GM21526 (cell line): ENCODE measurements around the gene FOXP2.
"Not testable (repeated sequence)": the region's sequence is repeated elsewhere in the genome, so short reads cannot be mapped to it uniquely, and the experiment has no call there.

Source experiments
- ATAC-seq: cut with Tn5 transposase; IDR thresholded peaks from one replicate; pipeline ENCODE4 v1.9.1; 2021; ENCODE audit warnings: moderate library complexity; ENCODE audit not compliant: unreplicated experiment, low FRiP score

FOXP2 gene

DNA sequence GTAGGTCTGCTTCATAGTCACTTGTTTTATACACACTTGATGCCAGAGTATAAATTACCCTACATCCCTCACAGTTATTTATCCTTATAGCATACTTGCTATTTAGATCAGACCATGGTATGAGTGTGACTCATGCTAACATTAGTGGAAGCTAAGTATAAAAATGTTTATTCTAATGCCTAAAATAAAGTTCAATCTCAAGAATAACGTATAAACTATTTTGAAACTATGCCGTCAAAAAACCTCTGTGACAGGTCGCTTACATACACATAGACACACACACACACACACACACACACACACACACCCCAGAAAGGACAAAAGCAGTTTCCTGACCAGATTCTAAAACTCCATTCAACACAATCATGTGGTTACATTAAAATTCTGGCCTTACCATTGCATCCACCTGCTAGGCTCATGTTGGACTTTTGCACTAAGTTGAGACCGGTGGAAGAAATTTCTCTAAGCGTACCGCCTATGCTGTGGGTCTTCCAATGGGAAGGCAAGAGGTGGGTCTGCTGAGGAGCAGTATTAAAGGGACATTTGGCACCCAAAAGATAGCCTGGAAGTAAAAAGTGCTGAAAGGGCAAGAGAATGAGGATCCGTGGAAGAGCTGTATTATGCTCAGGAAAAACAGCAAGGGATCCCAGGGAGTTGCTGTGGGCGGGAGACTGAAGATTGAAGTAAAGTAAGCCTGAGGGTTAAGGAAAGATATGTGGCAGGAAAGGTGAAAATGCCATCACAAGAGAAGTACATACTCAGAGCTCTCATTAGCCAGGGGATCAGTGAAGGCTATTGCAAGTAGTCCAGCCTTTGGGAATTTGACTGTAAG, 5.0 kb downstream of the FOXP2 start:
- no peak for ATAC-seq

DNA sequence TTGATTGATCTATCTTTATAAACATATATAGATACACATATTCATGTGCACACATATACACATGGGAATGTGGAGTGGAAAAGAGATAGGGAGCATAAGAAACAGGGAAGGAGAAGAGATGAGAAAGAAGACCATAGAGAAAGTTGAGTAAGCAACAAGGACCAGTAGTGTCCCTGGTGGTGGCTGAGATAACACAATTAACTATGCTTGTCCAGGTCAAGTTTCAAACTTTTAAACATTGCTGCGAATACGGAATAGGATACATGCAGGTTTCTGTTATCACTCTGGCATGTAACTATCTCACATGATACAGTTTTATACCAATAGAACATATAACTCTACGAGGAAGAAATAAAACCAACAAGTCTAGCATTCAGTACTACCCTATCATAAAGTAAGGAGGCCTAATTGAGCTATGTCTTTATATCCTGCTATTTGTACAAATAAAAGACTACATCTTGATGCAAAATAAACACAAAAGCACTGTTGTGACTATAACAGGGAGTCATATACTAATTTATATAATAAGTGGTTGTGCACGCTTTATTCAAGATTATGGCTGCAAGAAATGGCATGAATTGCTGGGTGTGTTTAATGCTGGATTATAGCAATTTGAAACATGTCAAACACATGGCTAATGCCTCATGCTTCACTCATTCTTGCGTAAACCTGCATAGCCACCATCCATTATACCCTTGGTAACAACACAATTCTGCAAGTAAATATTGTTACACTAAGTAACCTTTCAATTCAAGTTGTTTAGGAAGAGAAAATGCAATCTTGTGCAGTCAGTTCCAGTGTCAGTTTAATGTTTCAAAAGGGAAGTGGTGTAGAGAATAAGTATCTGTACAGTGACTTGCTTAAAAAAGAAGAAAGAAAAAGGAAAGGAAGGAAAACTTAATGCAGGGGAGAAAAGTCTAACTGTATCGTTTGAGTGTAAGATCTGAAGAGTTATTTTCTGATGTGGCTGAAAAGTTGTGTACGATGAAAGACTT, 8.2 kb downstream of the FOXP2 start:
- ATAC-seq: no peak

DNA sequence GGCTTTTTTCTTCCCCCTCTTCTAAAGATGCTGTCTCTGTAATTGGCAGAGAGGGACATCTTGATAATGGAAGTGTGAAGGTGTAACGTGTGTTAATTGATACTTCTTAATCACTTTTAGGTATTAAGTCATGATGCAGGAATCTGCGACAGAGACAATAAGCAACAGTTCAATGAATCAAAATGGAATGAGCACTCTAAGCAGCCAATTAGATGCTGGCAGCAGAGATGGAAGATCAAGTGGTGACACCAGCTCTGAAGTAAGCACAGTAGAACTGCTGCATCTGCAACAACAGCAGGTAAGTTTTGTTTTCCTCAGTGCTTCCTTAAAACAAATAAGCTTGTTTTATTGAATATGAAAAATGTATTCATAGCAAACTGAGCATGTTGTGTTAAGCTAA, 11.8 kb downstream of the FOXP2 start:
- no peak for ATAC-seq

DNA sequence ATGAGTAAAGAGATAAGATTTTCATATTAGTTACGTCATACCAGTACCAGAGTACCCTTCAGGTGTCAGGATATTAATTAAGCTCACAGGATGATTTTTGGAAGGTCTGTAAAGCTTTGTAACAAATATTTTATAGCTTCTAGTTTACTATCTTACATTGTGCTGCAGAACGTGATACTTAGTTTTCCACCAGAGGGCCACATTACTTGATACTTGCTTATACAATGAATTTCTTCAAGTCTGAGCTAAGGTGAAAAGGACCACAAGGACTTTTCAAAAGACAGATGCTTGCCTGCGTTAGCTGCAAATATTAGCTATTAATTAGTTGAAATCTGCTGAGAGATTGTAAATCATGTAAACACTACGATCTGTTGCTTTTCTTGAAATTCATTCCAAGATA, 12.2 kb downstream of the FOXP2 start:
- ATAC-seq: no peak

DNA sequence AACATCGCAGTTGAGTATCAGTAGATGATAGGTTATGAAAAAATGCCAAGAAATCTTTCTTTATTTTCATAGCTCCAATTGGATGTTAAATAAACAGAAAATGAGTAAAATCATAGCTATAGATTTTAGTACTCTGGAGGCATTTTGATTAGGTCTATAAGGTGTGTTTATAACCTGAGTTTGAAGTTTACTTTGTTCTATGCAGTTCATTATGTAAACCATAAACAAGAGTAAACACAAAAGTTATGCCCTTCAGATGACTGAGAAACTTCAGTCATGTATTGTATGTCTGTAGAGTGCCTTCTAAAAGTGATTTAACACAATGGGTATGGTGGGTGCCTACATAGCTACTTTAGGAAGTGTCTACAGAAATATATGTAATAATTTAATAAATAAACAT, 13.6 kb downstream of the FOXP2 start:
- ATAC-seq: no peak

DNA sequence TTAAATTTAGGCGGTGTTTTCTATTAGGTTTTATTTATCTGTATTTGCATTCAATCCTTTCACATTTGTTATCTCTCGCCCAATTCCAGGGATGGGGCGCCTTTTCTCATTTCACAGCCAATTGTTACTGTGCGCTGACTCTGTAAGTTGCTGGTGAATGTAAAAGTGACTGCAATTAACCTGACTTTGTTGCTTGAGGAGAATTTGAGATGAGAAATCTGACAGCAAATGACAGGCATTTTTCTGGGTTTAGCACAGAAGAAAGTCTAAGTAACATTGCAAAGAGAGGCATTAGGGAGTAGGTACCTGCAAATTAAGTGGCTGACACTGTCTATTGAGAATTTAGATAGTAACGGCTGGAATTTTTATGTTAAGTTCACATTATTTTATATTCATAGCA, 16.6 kb downstream of the FOXP2 start:
- ATAC-seq: no peak

DNA sequence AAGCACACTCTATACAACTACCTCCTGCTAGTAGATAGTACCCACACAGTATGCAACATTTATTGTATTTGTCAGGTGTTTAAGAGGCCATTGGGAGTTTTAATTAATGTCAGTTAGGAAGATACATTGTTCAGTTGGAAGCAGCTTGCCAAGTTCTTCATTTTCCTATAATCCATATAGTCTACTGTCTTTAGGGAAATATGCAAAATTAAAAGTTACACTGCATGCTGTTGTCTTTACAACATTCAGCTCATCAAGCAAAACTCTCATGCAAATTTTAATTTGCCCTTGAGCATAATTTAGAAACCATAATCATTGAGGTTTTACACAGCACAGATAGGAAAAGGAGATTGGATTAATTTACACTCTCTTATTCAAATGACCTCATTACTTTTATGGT, 17.4 kb downstream of the FOXP2 start:
- no peak for ATAC-seq

DNA sequence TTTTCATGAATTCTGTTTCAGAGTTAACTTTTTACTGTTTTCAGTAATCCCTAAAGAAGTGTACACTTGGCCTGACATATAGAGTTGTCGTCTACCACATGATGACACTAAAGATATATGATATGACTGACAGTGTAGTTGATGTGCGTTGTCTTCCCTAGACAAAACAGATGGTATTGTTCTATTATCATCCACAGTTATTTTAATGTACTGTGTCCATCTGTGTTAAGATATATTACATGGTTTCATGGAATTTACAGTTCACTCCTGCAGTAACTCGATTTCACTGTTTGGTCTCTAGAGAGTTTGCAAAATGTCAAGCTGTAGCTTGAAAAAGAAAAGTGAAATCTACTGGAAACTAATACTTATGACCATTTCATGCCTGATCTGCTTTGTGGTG, 18.1 kb downstream of the FOXP2 start:
- ATAC-seq: no peak

DNA sequence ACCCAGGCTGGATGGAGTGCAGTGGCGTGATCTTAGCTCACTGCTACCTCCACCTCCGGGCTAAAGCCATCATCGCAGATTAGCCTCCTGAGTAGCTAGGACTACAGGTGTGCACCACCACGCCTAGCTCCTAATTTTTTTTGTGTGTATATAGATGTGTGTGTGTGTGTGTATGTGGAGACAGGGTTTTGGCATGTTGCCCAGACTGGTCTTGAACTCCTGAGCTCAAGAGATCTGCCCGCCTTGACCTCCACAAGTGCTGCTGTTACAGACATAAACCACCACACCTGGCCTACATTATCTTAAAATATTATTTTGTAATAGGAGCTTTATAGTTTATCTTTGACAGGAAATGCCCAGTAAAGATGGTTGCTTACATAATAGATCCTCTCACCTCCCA, 25.0 kb downstream of the FOXP2 start:
- ATAC-seq: no peak

DNA sequence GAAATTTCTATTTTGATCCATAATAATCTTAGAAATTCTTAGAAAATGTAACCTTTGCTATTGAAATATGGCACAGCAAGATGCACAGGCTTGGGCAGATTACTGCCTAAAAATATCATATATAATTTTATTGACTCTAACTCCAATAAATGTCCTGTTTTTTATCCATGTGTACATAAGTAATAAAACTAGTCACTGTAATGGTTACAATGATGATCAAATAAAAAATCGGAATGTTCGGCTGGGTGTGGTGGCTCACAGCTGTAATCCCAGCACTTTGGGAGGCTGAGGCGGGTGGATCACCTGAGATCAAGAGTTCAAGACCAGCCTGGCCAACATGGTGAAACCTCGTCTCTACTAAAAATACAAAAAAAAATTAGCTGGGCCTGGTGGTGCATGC, 26.3 kb downstream of the FOXP2 start:
- ATAC-seq: not testable (repeated sequence)

DNA sequence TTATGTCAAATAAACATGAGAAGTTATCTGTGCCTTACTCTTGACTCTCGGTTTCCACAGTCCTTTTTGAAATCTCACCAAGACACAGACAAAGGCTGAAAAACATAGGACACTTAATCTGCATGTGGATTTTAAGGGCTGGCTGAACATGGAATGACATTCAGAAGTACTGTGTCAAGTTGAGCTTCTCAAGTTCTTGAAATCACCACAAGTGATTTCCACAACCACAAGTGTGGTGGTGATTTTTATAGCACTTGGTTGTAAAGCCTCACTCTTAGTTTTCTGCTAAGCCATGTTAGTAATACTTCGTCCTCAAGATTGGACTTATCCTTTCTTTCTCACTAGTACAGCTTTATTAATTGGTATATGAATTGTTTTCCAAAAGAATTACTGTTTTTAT, 29.6 kb downstream of the FOXP2 start:
- ATAC-seq: no peak

DNA sequence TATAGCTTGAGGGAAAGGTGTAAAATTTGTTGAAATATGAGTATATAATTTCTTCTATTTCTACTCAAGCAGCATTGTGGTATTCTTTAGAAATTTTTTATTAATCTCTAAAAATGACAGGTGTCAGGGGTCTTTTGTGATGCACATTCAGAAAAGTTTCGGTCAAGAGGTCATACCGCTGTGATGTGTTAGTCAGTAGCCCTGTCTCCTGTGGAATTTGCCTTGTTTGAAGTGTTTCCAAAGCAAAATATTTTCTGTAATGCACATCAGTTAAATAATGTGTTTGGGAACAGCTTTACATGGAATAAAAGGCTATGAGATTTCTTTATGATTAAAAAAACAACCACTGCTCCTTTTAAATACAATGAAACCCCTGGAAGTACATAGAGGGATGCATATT, 35.8 kb downstream of the FOXP2 start:
- ATAC-seq: no peak

DNA sequence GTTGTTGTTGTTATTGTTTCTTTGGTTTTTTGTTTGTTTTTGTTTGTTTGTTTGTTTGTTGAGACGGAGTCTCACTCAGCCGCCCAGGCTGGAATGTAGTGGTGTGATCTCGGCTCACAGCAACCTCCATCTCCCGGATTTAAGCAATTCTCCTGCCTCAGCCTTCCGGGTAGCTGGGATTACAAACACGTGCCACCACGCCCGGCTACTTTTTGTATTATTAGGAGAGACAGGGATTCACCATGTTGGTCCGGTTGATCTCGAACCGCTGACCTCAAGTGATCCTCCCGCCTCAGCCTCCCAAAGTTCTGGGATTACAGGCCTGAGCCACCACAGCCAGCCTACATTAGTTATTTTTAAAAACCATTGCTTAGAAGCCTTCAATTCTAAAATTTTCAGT, 45.0 kb downstream of the FOXP2 start:
- no peak for ATAC-seq

DNA sequence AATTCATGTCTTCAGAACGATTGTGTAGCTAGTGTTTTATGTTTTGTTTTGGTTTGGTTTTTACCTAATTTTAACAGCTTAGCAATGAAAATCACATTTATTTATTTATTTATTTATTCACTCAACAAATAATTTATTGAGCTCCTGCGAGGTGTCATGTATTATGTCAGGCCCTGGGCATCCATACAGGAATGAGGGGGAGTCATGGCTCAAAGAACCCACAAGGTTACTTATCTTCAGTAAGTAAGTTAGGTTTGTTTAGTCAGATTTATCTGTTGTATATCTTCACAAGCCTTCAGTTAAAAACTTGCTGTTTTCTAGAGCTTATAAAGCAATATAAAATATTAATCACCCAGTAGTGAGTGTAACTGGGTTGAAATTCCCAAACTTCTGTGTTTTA, 45.4 kb downstream of the FOXP2 start:
- no peak for ATAC-seq

DNA sequence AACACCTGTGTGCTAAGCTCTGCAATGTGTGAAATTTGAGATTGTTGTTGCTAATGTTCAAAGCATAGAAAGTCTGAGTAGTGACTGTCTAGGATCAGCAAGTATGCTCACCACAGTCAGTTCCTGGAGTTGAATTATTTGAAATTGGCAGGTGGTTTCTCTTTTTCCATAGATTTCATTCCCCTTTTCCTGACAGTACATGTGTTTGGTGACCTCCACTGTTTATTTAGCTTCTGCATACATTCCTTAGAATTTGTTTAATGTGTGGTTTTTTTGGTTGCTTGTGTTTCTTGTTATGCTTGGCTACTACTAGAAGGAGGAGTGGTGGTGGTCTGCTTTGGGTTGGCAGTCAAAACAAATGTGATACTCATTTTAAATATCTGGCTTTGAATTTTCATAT, 52.3 kb downstream of the FOXP2 start:
- ATAC-seq: no peak

DNA sequence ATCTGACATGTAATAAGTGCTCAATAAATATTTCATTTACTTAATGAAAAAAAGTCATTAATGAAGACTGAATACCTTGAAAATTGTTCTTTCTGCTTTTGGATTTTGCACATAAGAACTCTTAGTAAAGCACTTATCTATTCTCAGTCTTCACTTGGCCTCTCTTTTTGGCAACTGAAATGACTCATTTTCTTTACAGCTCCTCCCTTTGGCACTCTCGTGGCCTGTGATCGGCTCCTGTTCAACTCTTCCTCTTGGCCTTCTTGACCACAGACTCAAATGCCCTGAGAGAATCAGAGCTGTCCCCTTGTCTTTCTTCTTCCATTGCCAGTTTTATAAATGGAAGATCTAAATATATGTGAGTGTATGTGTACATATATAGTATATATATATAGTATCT, 54.2 kb downstream of the FOXP2 start:
- no peak for ATAC-seq

DNA sequence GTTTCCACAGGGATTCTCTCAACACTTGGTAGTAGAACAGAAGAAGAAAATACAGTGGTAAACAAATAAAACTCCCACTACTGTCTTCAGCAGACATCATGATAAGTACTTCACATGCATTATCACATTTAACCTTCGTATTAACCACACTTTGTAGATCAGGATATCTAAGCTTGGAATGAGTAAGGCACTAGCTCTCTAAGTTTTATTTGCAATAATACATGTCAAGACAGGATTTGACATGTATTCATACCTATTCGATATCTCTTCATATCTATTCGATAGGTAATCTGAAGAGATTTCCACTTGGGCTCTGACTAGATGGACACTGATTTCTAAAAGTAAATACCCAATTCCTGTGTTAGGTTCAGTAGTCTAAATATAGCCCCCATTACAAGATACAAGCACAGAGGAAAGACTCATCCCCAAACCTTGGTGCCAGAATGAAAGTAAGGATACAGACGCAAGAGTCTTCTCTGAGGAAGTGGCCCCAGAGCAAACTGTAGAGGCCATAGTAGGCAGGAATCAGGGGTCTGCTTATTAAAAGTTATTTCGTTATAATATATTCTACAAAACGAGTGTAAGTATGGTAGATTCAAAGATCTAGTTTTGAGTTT, 58.4 kb downstream of the FOXP2 start:
- ATAC-seq: no peak

DNA sequence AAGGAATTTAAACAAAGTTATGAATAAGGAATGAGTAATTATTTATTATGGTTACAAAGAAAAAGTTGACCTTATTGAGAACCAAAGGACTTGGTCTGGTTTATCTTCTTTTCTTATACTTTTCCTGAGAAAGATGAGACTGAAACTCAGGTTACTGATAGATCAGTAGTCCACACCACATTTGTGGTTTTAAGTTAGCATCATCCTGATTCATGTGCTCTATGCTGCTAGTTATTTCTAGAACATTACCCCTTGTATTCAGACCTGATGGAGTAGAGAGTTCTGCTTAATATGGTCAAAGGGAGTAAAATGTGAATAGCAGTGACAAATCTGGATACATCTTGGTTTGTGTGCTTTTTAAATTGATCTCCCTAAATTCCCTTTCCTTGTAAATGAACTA, 63.8 kb downstream of the FOXP2 start:
- no peak for ATAC-seq

DNA sequence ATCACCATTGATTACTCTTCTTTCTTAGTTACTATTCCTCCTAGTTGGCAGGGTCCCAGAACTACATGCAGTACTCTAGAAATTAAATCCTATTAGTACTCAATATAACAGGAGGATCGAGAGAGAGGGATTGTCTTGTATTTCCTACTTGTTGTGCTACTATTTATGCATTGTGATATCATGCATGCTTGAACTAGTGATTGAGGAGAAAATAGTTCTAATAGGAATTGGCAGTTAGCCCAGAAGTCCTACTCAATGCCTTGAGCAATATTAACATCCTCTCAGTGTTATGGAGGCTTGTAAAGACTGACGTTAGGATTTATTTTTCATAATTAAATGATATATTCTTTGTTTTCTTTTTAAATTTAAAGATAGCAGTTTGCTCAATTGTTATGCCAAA, 67.4 kb downstream of the FOXP2 start:
- no peak for ATAC-seq

DNA sequence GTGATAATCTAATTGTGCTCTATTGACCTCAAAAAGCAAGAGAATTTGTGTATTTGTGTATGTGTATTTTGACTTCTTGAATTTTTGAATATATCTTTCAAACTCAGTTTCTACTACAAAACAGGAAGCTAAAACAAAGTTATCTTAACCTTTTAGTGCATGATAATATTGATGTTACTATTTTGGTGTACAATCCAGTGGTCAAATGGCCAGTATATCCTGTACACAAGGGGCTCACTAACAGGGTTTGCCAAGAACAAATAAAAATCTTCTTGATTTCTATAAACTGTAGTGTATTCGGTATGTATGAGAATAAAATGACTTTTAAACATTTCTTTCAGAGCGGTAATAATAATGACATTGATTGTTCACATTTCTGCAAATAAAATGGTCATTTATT, 69.6 kb downstream of the FOXP2 start:
- ATAC-seq: no peak

DNA sequence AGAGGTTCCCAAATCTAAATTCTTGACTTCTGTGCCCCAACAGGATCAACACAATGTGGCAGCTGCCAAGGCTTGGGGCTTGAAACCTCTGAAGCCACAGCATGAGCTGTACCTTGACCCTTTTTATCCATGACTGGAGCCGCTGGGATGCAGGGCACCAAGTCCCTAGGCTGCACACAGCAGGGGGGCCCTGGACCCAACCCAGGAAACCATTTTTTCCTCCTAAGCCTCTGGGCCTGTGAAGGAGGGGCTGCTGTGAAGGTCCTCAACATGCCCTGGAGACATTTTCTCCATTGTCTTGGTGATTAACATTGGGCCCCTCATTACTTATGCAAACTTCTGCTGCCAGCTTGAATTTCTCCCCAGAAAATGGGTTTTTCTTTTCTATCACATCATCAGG, 72.6 kb downstream of the FOXP2 start:
- no peak for ATAC-seq
